H1 (cell line): Measurements from ENCODE around the gene FAM149A. TPM values are rescaled to one million over a fixed set of nuclear protein-coding genes. Genes with fewer than 3 reads are reported as not detected.
A peak's percentile ranks its signal among the peaks of the same experiment; 100 is the strongest.

ENCODE experiments used
- ASH2L ChIP-seq: fragments of 200-600, 300-600 bp; sonication (generic); IDR thresholded peaks from one replicate; pipeline ENCODE4 v1.7.1; 2017; ENCODE audit warnings: low read length
- ATF2 ChIP-seq: IDR thresholded peaks from 2 replicates; pipeline ENCODE4 v1.6.1; 2012; ENCODE audit warnings: low read length, inconsistent platforms
- ATF3 ChIP-seq: IDR thresholded peaks from 2 replicates; pipeline ENCODE4 v1.6.1; 2011; ENCODE audit warnings: low read depth, mild to moderate bottlenecking, low read length; ENCODE audit not compliant: insufficient read depth
- CHD1 ChIP-seq: IDR thresholded peaks from 2 replicates; pipeline ENCODE4 v1.6.1; 2012; ENCODE audit warnings: low read depth, low read length, improper control_type of control experiment
- CTBP2 ChIP-seq: IDR thresholded peaks from 2 replicates; pipeline ENCODE4 v1.7.0; 2011; ENCODE audit warnings: borderline replicate concordance, mild to moderate bottlenecking, moderate library complexity, mixed read lengths, low read length; ENCODE audit not compliant: insufficient read depth, insufficient read length
- EP300 ChIP-seq, 2 experiments: IDR thresholded peaks; 1 replicate in 1 of 2; 2 replicates in 1 of 2; pipeline ENCODE4 v1.6.1; 2011 to 2012; ENCODE audit warnings: low read depth in 2 of 2, low read length in 2 of 2, mild to moderate bottlenecking in 2 of 2, borderline replicate concordance in 1 of 2, inconsistent platforms in 1 of 2, moderate library complexity in 1 of 2
- EZH2 ChIP-seq: fragments of 200-600 bp; sonication (generic); IDR thresholded peaks from 2 replicates; pipeline ENCODE4 v1.7.1; 2012; ENCODE audit warnings: low read depth, mild to moderate bottlenecking, moderate library complexity, low read length, inconsistent platforms; ENCODE audit not compliant: severe bottlenecking
- GABPA ChIP-seq: IDR thresholded peaks from 2 replicates; pipeline ENCODE4 v1.6.1; 2011; ENCODE audit warnings: mild to moderate bottlenecking, low read length, moderate library complexity, borderline replicate concordance; ENCODE audit not compliant: insufficient read depth
- GTF2F1 ChIP-seq: IDR thresholded peaks from 2 replicates; pipeline ENCODE4 v1.6.1; 2012; ENCODE audit warnings: low read depth, low read length, improper control_type of control experiment, borderline replicate concordance
- HDAC6 ChIP-seq: IDR thresholded peaks from one replicate; pipeline ENCODE4 v1.7.1; 2012; ENCODE audit warnings: low read depth, mild to moderate bottlenecking, inconsistent platforms, low read length, moderate library complexity
- JUN ChIP-seq: IDR thresholded peaks from 2 replicates; pipeline ENCODE4 v1.6.1; 2011; ENCODE audit warnings: low read depth, mild to moderate bottlenecking, improper control_type of control experiment, low read length
- JUND ChIP-seq: IDR thresholded peaks from 2 replicates; pipeline ENCODE4 v1.6.1; 2011; ENCODE audit warnings: mild to moderate bottlenecking, improper control_type of control experiment, low read length
- POLR2AphosphoS5 ChIP-seq: IDR thresholded peaks from 2 replicates; pipeline ENCODE4 v1.6.1; 2011; ENCODE audit warnings: low read depth, low read length
- RAD21 ChIP-seq, 2 experiments: IDR thresholded peaks in 1 of 2; conservative IDR thresholded peaks in 1 of 2; 2 replicates each; pipeline ENCODE4 v1.6.1; 2011; ENCODE audit warnings: low read depth in 2 of 2, low read length in 2 of 2, improper control_type of control experiment in 1 of 2, inconsistent platforms in 1 of 2, mild to moderate bottlenecking in 1 of 2, moderate library complexity in 1 of 2
- SIRT6 ChIP-seq: IDR thresholded peaks from one replicate; pipeline ENCODE4 v1.7.1; 2012; ENCODE audit warnings: low read length, inconsistent platforms
- SP1 ChIP-seq: IDR thresholded peaks from 2 replicates; pipeline ENCODE4 v1.6.1; 2011; ENCODE audit warnings: low read depth, low read length
- SP2 ChIP-seq: IDR thresholded peaks from 2 replicates; pipeline ENCODE4 v1.6.1; 2012; ENCODE audit warnings: mild to moderate bottlenecking, low read length, inconsistent platforms
- SP4 ChIP-seq: IDR thresholded peaks from 2 replicates; pipeline ENCODE4 v1.6.1; 2012; ENCODE audit warnings: low read length, inconsistent platforms
- SUZ12 ChIP-seq: fragments of 200-600 bp; sonication (generic); IDR thresholded peaks from 2 replicates; pipeline ENCODE4 v1.6.1; 2012; ENCODE audit warnings: mild to moderate bottlenecking, inconsistent platforms, low read length, moderate library complexity, mixed read lengths
- TAF1 ChIP-seq: IDR thresholded peaks from 2 replicates; pipeline ENCODE4 v1.6.1; 2011; ENCODE audit warnings: mild to moderate bottlenecking, low read depth, low read length
- YY1 ChIP-seq: IDR thresholded peaks from 2 replicates; pipeline ENCODE4 v1.6.1; 2011; ENCODE audit warnings: low read depth, mild to moderate bottlenecking, low read length
- polyA plus RNA-seq, 7 experiments: library from polyadenylated mRNA; depleted of rRNA in 3 of 7; stranded (reverse) in 5 of 7; unstranded in 2 of 7; fragments of >200 nt in 5 of 7; fragments of 200-250 nt in 2 of 7; gene quantifications; 1 replicate in 5 of 7; 2 replicates in 1 of 7; 4 replicates in 1 of 7; pipeline versions ENCODE4 v1.2.1 to v1.2.3, GENCODE V29; 2011 to 2013; ENCODE audit warnings: missing spikeins in 2 of 7, mixed read lengths in 2 of 7
- total RNA-seq: library from RNA; stranded (reverse); fragmentation: NEBNext Ultra II Directional; extraction: Animal tissue kit (Norgen Biotek cat#: 25700); gene quantifications from 2 replicates; pipeline ENCODE4 v1.2.1, GENCODE V29; 2021

Gene FAM149A
- total and polyA plus RNA-seq, 2 of the 8 experiments (the other 6 are each of a cell fraction or from before 2014, with no cell fraction given), result 6.1 to 8.5 TPM

GRCh38 chr4:186201535-186202230 lies 97.2 kb downstream of the FAM149A start (continued):
- TF ChIP-seq YY1 (peak; percentile 76; the same call in 1 of the 2 replicates), GABPA (no peak), ASH2L (no peak), HDAC6 (no peak), RAD21 (IDR thresholded peaks at IDR 0.05 in 1 of 2, conservative IDR thresholded peaks at IDR 0.05 in 1 of 2; ENCODE audit: low read depth in 2 of 2, low read length in 2 of 2) (peak; percentile 63 to 70), SIRT6 (no peak), CTBP2 (peak; percentile 39), JUND (no peak), ATF2 (no peak), ATF3 (0 out of 2 replicates have a peak, but pooled peaks have one; percentile 24), JUN (no peak), TAF1 (no peak), SP4 (no peak), EZH2 (no peak), EP300 (IDR thresholded peaks at IDR 0.05; ENCODE audit: borderline replicate concordance in 1 of 2, low read depth in 2 of 2, low read length in 2 of 2) (no peak), CHD1 (no peak), SP1 (no peak), SP2 (no peak), GTF2F1 (no peak), POLR2AphosphoS5 (no peak), SUZ12 (no peak)
- TF ChIP-seq, all 59 proteins: peak for 10
